GM19397 (cell line): ENCODE data around the gene IMPA2.
"Not testable (repeated sequence)": the region's sequence is repeated elsewhere in the genome, so short reads cannot be mapped to it uniquely, and the experiment has no call there.

ENCODE experiments used
- ATAC-seq: cut with Tn5 transposase; IDR thresholded peaks from one replicate; pipeline ENCODE4 v1.9.1; 2021; ENCODE audit warnings: mild to moderate bottlenecking, moderate library complexity; ENCODE audit not compliant: unreplicated experiment

IMPA2 gene

DNA sequence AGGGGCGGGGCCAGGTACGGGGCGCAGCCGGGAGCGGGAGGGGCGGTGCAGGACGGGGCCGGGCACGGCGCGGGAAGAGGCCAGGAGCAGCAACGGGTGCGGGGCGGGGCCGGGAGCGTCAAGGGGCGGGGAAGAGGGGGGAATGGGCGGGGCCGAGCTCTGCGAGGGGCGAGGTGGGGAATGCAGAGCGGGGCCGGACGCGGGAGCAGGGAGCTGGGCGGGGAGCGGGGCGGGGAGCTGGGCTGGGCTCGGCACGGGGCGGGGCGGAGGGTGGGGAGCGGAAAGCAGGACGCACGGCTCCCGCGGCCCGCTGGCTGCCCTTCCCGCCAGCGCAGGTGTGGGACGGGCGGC, at the start of gene IMPA2:
Gene IMPA2, plus strand, starts transcription at position 316 of the 351 bp plus-strand sequence. CDS start 163 bp downstream, outside the sequence.
- peak; percentile 49 for ATAC-seq

DNA sequence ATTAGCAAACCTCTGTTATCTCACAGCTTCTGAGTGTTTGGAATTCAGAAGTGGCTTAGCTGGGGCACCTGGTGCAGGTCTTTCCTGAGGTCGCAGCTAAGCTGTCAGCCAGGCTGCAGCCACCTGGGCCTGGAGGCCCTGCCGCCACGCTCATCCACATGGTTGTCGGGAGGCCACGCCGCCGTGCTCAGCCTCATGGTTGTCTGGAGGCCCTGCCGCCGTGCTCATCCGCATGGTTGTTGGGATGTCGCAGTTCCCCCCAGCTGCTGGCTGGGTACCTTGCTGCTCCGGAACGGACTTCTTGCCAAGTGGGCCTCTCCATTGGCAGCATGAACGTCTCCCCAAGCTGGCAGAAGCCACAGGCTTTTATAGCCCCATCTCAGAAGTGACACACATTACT, 48.9 kb upstream of the IMPA2 start:
- no peak for ATAC-seq

DNA sequence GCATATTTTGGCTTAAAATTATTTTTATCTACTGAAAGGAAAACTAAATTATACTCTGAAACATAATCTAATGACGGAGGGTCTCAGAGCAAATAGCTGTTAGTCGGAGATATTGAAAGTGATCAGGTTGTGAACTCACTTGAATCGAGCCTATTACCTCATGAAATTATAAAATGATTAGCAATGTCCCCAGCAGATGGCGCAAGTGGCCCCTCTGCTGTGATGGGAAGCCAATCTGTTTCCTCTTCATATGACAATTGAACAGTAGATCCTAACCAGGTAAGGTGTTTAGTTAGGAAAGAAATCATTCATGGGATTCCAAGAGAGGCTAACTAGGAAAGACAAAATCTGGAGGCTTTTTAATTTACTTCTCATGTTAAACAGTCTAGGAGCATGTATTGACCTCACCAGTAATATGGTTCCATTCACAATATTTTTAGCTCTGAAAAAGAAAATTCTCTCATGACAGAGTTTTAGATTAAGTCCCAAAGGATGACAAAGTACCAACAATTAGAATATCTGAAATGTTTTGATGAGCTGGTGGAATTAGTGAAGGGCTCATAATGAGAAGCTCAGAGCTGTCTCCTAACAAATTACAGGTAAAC, 43.3 kb upstream of the IMPA2 start:
- no peak for ATAC-seq

DNA sequence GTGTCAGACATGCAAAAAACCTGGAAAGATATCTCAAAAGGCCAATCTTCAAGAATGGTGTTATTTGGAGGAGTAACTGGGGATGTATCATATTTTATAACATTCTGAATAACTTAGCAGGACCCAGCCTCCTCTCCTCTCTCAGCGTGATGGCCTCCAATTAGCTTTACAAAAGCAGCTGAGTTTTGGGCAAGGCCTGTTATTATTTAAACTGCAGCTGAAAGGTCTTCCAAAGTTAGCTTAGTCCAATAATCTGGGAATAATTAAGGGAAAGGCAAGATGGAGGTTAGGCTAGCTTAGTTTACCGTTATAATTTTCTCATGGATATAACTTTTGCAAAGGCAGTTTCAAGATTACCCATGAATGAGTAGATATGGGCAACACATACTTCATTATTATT, 40.4 kb upstream of the IMPA2 start:
- ATAC-seq: no peak

DNA sequence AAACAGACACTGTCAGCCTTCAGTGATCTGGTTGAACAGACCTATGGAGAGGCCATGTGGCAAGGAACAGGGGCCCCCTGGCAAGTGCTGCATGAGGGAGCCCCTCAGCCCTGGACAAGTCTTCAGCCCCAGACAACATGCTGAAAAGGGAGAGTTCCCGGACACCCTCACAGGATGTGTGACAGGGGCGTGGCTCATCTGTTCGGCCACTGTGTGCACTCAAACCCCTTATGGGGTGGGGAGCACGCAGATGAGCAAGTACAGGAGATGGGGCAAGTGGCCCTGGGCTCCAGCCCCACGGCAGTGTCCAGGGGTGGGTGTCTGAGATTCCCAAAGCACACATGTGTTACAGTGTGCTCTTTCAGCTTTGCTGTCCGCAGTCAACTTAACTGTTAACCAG, 37.8 kb upstream of the IMPA2 start:
- ATAC-seq: no peak

DNA sequence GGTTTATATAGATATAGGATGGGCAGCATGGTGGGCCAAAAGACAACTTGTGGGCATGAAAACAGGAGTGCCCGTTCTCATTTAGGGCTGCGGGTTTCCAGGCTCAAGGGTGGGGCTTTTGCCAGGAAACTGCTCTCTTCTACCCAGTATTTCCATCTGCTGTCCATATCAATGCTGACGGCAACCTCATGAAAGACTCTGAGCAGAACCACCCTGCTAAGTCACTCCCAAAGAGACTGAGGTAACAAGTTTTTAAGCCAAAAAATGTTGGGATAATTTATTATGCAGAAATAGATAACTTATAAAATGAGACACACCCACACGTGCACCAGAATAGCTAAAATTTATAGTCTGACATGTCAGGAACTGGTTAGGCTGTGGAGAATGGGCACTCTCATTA, 37.1 kb upstream of the IMPA2 start:
- ATAC-seq: no peak

DNA sequence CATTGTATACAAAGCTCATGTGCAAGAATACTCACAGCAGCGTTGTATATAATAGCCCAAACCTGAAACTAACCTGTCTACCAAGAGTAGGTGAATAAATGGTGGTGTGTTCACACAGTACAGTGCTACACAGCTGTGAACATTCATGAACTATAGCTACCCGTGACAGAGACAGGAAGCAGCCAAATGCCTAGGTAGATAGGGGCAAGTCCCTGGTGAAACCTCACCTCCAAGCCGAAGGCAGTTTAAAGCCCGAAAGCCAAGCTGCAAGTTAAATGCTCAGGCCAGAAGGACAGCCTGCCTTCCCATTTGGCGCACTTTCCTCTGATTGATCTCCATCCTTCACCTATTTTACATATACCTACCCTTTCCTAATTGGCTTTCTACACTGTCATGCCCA, 36.5 kb upstream of the IMPA2 start:
- ATAC-seq: no peak

DNA sequence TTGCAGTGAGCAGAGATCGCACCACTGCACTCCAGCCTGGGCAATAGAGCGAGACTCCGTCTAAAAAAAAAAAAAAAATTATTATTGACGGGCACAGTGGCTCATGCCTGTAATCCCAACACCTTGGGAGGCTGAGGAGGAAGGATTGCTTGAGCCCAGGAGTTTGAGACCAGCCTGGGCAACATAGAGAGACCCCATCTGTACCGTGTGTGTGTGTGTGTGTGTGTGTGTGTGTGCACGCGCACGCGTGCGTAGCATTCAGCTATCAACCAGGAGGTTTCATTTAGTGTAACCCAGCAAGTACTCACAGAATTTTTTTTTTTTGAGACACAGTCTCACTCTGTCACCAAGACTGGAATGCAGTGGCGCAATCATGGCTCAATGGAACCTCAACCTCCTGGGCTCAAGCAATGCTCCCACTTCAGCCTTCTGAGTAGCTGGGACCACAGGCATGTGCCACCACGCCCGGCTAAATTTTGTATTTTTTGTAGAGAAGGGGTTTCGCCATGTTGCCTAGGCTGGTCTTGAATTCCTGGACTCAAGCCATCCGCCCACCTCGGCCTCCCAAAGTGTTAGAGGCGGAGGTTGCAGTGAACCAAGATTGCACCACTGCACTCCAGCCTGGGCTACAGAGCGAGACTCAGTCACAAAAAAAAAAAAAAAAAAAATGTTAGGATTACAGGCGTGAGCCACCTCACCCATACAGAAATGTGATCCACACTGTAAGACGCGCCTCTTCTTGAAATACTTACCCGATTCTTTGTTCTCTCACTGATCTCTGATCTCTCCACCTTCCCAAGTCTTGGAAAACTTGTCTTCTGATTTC, 35.3 kb upstream of the IMPA2 start:
- not testable (repeated sequence) for ATAC-seq

DNA sequence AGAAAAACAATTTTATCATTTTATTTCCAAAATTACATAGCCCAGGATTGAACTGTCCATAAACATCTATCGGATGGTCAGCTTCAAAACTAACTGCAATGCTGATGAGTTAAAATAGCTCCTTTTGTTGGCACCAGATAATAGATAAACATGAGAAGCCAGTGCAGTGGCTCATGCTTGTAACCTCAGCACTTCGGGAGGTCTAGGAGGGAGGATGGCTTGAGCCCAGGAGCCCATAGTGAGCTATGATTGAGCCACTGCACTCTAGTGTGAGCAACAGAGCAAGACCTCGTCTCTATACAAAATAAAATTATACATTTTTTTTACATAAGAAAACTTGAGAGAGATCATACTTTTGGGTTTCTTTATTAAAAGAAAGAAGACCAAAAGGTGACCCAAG, 34.6 kb upstream of the IMPA2 start:
- ATAC-seq: no peak

DNA sequence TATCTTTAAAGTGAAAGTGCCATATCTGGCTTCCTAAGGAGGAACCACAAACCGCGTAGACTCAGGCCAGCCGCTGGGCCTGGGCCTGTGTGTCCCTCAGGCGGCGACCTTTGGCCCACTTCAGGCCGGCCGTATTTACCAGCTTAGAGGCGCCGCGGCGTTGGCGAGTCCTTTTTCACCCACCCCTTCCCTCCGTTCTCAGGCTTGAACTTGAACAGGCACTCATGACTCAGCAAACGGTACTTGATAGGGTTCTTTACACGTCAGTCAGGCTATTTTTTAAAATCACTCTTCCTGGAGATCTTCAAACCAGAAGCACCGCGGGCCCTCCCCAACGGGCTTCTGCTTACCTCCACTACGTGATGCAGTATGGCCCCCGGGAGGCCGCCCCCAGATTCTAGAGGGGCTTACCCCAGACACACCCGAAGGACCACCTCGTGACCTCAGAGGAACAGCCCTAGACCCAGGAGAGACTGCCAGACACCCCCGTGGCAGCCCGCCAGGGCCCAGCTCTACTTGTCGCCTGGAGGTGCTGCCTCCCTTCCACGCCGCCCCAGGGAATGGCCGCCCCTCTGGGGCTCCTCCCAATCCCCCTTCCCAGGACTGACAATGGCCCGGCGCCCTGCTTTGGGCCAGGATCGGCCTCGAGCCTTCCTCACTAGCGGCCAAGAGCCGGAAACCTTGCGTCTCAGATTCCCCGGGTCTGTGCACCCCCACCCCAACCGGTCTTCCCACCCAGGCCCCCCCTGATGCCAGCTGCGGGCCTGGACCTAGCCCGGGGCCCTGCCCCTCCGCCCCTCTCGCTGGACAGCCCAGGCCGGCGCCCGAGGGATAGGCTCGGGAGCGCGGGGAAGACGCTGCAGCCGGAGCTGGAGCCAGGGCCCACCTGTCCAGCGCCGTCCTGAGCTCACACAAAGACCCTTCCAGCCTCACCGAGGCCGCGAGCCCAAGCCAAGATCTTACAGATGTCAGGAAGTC, 33.8 kb upstream of the IMPA2 start:
- peak; percentile 82 for ATAC-seq

DNA sequence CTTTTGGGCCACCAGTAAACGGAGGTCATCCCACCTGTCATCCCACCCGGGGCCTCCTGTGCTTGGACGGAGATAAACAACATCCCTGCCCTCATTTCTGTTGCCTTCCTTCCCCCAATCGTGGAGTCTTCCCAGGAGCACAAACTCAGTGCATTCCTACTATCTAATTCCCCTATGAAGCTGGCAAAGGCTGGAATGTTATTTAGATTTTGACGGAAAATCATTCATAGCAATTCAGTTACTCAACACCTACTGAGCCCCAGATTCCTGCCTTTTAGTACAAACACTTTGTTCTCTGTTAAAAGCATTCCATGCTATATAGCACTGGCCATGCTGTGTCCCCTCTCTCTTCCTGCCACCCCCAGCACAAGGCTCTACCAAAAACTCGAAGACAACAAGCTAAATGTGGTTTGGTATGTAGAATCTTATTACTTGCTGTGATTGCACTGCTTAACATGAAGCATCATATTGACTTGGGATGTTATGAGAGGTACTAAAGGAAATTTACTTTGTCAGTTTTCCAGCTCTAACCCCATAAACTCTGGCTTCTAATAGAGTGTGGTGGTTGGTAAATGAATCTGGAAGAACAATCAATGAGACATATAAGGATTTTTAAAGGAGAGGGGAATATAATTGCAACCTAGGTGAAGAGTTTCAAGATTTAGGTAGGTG, 32.3 kb upstream of the IMPA2 start:
- no peak for ATAC-seq

DNA sequence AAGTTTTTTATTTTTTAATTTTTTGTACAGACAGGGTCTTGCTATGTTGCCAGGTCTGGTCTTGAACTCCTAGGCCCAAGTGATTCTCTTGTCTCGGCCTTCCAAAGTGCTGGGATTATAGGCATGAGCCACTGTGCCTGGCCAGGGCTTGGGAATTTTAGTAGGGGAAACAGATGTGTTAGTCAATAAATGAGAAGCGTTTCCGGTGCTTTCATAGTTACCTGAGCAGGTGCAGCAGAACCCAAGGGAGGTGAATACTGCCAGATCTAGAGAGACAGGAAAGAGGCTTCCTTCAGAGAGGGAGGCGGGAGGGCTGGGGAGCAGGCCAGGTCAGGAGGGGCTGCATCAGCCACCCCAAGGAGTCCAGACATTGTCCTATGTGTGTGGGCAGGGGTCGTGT, 30.5 kb upstream of the IMPA2 start:
- no peak for ATAC-seq

DNA sequence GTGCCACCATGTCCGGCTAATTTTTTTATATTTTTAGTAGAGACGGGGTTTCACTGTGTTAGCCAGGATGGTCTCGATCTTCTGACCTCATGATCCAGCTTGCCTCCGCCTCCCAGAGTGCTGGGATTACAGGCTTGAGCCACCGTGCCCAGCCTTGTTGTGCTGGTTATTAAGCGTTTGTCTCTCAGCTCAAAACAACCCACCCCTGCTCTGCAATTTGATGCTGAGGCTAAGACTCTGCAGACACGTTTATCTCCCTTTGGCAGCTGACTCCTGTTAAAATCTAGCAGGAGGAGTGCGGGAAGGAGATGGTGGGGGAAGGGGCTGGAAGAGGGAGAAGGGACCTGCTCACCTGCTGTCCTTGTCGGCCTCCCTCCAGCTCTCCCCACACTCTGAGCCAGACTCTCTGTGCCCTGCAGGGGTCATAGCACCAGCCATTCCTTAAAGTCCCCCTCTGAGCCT, 29.9 kb upstream of the IMPA2 start:
- no peak for ATAC-seq

DNA sequence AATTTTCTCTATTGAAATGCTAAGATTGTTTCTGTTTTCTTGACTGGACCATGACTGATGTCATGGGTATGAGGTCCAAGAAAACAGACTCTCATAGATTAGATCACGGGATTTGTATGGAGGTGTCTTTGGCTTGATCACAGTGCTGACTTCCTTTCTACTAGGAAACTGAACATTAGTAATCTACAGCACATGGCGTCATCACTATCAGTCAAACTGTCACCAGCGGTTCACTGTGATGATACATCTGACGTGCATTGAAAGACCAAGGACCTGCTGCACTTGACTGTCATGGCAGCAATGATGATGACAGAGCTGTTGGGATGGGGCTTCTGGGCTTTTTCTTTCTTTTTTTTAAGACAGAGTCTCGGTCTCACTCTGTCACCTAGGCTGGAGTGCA, 28.2 kb upstream of the IMPA2 start:
- no peak for ATAC-seq

DNA sequence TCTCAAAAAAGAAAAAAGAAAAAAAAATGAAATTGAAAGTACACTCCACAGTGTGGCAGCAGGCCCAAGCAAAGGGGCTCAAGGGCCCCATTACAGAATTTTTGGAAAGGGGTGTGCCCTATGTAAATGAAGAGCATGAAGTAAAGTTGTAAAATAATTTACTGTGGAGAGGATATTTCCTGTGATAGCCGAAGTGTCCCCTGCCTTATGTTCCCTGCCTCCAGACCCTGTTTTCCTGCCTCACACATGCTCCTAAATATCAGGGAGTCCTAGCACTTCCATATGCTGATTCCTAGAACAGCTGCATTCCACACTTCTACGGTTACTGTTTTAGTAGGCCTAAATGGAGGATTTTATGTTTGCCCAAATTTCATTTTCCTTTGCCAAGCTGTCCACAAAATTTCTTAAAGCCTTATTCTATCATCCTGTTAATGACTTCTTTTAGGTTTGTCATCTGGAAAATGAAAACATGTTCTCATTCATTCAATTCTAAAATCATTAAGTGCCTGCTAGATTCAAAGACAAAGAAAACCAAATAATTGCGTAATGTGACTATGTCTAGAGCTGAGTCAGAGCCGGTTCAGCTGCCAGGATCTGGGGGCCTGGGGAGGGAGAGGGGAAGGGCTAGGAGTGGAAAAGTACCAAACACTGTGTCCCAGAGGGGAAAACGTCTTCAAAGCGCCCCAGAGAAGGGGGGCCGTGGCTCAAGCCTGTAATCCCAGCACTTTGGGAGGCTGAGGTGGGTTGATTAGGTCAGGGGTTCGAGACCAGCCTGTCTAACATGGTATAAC, 25.9 kb upstream of the IMPA2 start:
- ATAC-seq: no peak

DNA sequence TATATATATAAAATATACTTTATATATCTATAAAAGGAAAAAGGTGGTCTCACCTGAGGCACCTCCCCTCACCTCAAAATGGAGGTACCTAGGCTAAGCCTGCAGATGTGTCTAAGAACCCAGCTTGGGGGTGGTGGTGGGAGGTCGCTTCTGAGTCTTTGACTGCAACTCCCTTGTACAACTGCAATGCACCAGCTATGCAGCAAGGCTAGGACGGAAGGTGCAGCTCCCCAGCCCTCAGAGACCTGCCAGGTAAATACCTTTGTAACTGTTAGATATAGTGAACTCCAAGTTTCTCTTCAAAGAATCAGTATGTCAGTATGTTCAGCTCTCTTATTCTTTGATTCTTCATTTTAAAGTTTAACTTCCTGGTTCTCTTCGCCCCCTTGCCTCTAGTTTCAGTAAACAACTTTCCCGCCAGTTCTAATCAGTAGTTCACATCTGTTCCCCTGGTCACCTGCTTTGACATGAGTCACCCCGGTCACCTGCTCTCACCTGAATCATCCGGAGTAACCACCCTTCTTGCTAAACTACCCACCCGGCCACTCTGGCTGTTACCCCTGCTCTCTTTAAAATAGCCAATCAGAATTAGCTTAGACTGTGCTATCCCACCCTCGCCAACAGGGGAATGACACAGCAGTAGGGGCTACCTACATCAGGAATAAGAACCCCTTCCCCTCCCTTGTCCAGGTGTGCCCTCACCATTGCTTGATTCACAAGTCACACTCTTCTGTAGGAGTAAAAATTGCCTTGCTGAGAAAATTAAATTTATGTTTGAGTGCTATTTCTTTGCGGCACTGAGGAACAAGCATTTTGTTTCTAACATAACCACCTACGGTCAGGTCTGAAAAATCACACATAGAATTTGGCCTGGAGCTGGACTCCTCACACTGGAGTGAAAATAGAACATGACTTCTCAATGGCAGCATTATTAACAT, 24.7 kb upstream of the IMPA2 start:
- ATAC-seq: no peak

DNA sequence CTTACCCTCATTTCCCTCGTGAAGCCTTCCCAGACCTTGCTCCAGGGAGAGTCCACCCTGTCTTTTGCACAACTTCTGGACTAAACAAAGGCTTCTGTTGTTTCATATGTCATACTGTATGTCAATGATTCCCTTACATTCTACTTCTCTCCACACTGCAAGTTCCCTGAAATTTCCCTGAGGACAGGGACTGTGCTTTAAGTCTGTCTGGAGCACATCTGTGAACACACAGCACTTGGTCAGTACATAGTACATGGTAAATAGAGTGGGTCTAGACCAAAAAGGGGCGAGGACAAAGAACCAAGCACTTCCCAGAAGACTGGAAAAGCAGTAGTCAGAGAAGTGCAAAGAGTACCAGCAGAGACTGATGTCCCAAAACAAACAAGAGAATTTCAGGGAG, 23.7 kb upstream of the IMPA2 start:
- no peak for ATAC-seq

DNA sequence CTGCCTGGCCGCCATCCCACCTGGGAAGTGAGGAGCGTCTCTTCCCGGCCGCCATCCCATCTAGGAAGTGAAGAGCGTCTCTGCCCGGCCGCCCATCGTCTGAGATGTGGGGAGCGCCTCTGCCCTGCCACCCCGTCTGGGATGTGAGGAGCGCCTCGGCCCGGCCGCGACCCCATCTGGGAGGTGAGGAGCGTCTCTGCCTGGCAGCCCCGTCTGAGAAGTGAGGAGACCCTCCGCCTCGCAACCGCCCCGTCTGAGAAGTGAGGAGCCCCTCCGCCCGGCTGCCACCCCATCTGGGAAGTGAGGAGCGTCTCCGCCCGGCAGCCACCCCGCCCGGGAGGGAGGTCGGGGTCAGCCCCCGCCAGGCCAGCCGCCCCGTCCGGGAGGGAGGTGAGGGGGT, 21.7 kb upstream of the IMPA2 start:
- ATAC-seq: not testable (repeated sequence)
